Measurements from ENCODE around the gene PID1.

PID1 gene

GRCh38 chr2:229060147-229060546 lies 210.9 kb downstream of the PID1 start:
- DNase-seq: no peak

- DNase-seq: no peak
These were observed 211.6 kb downstream of the PID1 start for GRCh38 chr2:229059331-229060033.

- no peak for DNase-seq
These were observed 213.0 kb downstream of the PID1 start for GRCh38 chr2:229057976-229058553.

- no peak for DNase-seq
These were observed 216.8 kb downstream of the PID1 start for GRCh38 chr2:229054311-229054710.

GRCh38 chr2:229051798-229052197 lies 219.3 kb downstream of the PID1 start:
- DNase-seq: no peak

GRCh38 chr2:229050133-229050532 lies 221.0 kb downstream of the PID1 start:
- no peak for DNase-seq

GRCh38 chr2:229048134-229048533 lies 223.0 kb downstream of the PID1 start:
- no peak for DNase-seq

GRCh38 chr2:229045671-229046070 lies 225.4 kb downstream of the PID1 start:
- DNase-seq: no peak

- DNase-seq: no peak
These were observed 226.5 kb downstream of the PID1 start for GRCh38 chr2:229044581-229044980.

GRCh38 chr2:229043681-229044080 lies 227.4 kb downstream of the PID1 start:
- no peak for DNase-seq

- DNase-seq: no peak
These were observed 228.7 kb downstream of the PID1 start for GRCh38 chr2:229042349-229042748.

GRCh38 chr2:229041691-229042090 lies 229.4 kb downstream of the PID1 start:
- no peak for DNase-seq

GRCh38 chr2:229037621-229038020 lies 233.5 kb downstream of the PID1 start:
- DNase-seq: no peak

GRCh38 chr2:229033816-229034215 lies 237.3 kb downstream of the PID1 start:
- DNase-seq: no peak

GRCh38 chr2:229032608-229033234 lies 238.4 kb downstream of the PID1 start:
- DNase-seq: no peak

- DNase-seq: no peak
These were observed 243.6 kb downstream of the PID1 start for GRCh38 chr2:229027353-229028105.

GRCh38 chr2:229025653-229026052 lies 245.4 kb downstream of the PID1 start:
- no peak for DNase-seq

- DNase-seq: no peak
These were observed 248.4 kb downstream of the PID1 start for GRCh38 chr2:229022652-229023051.

- DNase-seq: no peak
These were observed 249.0 kb downstream of the PID1 start for GRCh38 chr2:229022071-229022470.

- no peak for DNase-seq
These were observed 261.3 kb downstream of the PID1 start for GRCh38 chr2:229009816-229010215.

GRCh38 chr2:229003256-229003655 lies 267.8 kb downstream of the PID1 start:
- no peak for DNase-seq

GRCh38 chr2:229001196-229001595 lies 269.9 kb downstream of the PID1 start:
- DNase-seq: no peak

GRCh38 chr2:228999326-228999725 lies 271.8 kb downstream of the PID1 start:
- DNase-seq: no peak

GRCh38 chr2:228988786-228989185 lies 282.3 kb downstream of the PID1 start:
- no peak for DNase-seq

Measured in CD4-positive, alpha-beta T cell treated with Interleukin-15 for 1 hour (primary cell).